Loucy (cell line): ENCODE measurements around the gene FAM120C.

Experiments used
- H2AFZ ChIP-seq: fragments of 200-600 bp; sonication (generic); 2 replicates; pipeline ENCODE4 v1.6.0; 2016; ENCODE audit warnings: antibody characterized with exemption, mild to moderate bottlenecking, low read length, moderate library complexity
- H3F3A ChIP-seq: fragments of 200-600 bp; 2 replicates; pipeline ENCODE4 v1.6.0; 2016; ENCODE audit warnings: antibody characterized with exemption, low read depth, mild to moderate bottlenecking
- H3K27me3 ChIP-seq: fragments of 200-600 bp; sonication (generic); 2 replicates; pipeline ENCODE4 v1.6.1; 2014; ENCODE audit warnings: low read length, mild to moderate bottlenecking; ENCODE audit not compliant: insufficient read depth, poor library complexity, severe bottlenecking
- H3K36me3 ChIP-seq: fragments of 200-600 bp; sonication (generic); 2 replicates; pipeline ENCODE4 v1.6.1; 2016; ENCODE audit warnings: low read length; ENCODE audit not compliant: insufficient read depth
- H3K4me1 ChIP-seq: fragments of 200-600 bp; sonication (generic); 2 replicates; pipeline ENCODE4 v1.5.1; 2014; ENCODE audit warnings: low read length, mild to moderate bottlenecking; ENCODE audit not compliant: insufficient read depth, poor library complexity, severe bottlenecking
- H3K4me2 ChIP-seq: fragments of 200-600 bp; sonication (generic); 2 replicates; pipeline ENCODE4 v1.6.0; 2014; ENCODE audit warnings: antibody characterized with exemption, low read length, low read depth, mild to moderate bottlenecking; ENCODE audit not compliant: poor library complexity, severe bottlenecking
- H3K4me3 ChIP-seq: fragments of 200-600 bp; sonication (generic); 2 replicates; pipeline ENCODE4 v1.5.1; 2014; ENCODE audit warnings: low read length, mild to moderate bottlenecking, mixed read lengths; ENCODE audit not compliant: poor library complexity, severe bottlenecking
- H3K79me2 ChIP-seq: fragments of 200-600 bp; sonication (generic); 2 replicates; pipeline ENCODE4 v1.6.1; 2014; ENCODE audit warnings: low read length; ENCODE audit not compliant: insufficient read depth
- H3K9ac ChIP-seq: fragments of 200-600 bp; sonication (generic); 2 replicates; pipeline ENCODE4 v1.6.0; 2014; ENCODE audit warnings: mild to moderate bottlenecking, low read depth, low read length, moderate library complexity; ENCODE audit not compliant: poor library complexity, severe bottlenecking
- H3K9me2 ChIP-seq: fragments of 200-600 bp; sonication (generic); replicated peaks from 2 replicates; pipeline ENCODE4 v1.6.1; 2016; ENCODE audit warnings: low read depth, low read length, mixed read lengths
- H3K9me3 ChIP-seq: fragments of 200-600 bp; sonication (generic); 2 replicates; pipeline ENCODE4 v1.6.1; 2014; ENCODE audit warnings: mild to moderate bottlenecking, antibody characterized with exemption, low read length, low read depth; ENCODE audit not compliant: insufficient read depth
- H4K20me1 ChIP-seq: fragments of 200-600 bp; sonication (generic); 2 replicates; pipeline ENCODE4 v1.6.0; 2014; ENCODE audit warnings: antibody characterized with exemption, low read length, mild to moderate bottlenecking; ENCODE audit not compliant: insufficient read depth, poor library complexity, severe bottlenecking
- CTCF ChIP-seq: fragments of 200-600 bp; sonication (generic); conservative IDR thresholded peaks from 2 replicates; pipeline ENCODE4 v1.5.1; 2014; ENCODE audit warnings: mild to moderate bottlenecking, antibody characterized with exemption, low read length
- EZH2phosphoT487 ChIP-seq: fragments of 200-600 bp; IDR thresholded peaks from 2 replicates; pipeline ENCODE4 v1.6.1; 2018; ENCODE audit warnings: antibody characterized with exemption, mild to moderate bottlenecking, moderate library complexity, borderline replicate concordance

Gene FAM120C

GRCh38 chrX:54182864-54183613 lies at the start of gene FAM120C:
FAM120C (minus strand) TSS chrX:54183254; CDS start chrX:54183198, 56 bp downstream.
- Histone ChIP-seq H3K27me3 (peaks cover 5% of the 10 kb centered on the region), H3K9ac (peak within 1 kb of the TSS; percentile 84), H3K9me3 (no peaks in the 10 kb centered on the region), H2AFZ (peak within 1 kb of the TSS; percentile 85), H3K36me3 (no peaks in the 10 kb centered on the region), H3K4me3 (peak within 1 kb of the TSS; percentile 89), H3K9me2 (no peaks in the 10 kb centered on the region), H4K20me1 (peaks cover 41% of the 10 kb centered on the region), H3K79me2 (peaks cover 48% of the 10 kb centered on the region), H3K4me1 (peaks cover 10% of the 10 kb centered on the region), H3F3A (no peaks in the 10 kb centered on the region), H3K4me2 (peak within 1 kb of the TSS; percentile 83)
- TF ChIP-seq EZH2phosphoT487 (no peak), CTCF (no peak)

GRCh38 chrX:54230435-54231148 lies 47.5 kb upstream of the FAM120C start:
- Histone ChIP-seq H3K36me3 (no peaks in the 10 kb centered on the region), H3K4me1 (no peaks in the 10 kb centered on the region), H3K79me2 (no peaks in the 10 kb centered on the region), H3K9me3 (no peaks in the 10 kb centered on the region), H3F3A (no peaks in the 10 kb centered on the region), H3K9ac (no peak overlapping the region), H3K4me2 (no peak overlapping the region), H2AFZ (no peak overlapping the region), H3K9me2 (no peaks in the 10 kb centered on the region), H3K27me3 (no peaks in the 10 kb centered on the region), H4K20me1 (no peaks in the 10 kb centered on the region), H3K4me3 (no peak overlapping the region)
- no peak for TF ChIP-seq EZH2phosphoT487
- no peak for TF ChIP-seq CTCF

GRCh38 chrX:54223581-54223980 lies 40.5 kb upstream of the FAM120C start:
- no peaks in the 10 kb centered on the region for H3K9me3 ChIP-seq
- no peaks in the 10 kb centered on the region for H3K79me2 ChIP-seq
- no peaks in the 10 kb centered on the region for H4K20me1 ChIP-seq
- no peaks in the 10 kb centered on the region for H3K9me2 ChIP-seq
- no peaks in the 10 kb centered on the region for H3K36me3 ChIP-seq
- H3K27me3 ChIP-seq = no peaks in the 10 kb centered on the region
- no peak overlapping the region for H3K9ac ChIP-seq
- H3F3A ChIP-seq = no peaks in the 10 kb centered on the region
- no peak overlapping the region for H3K4me2 ChIP-seq
- no peak overlapping the region for H2AFZ ChIP-seq
- no peaks in the 10 kb centered on the region for H3K4me1 ChIP-seq
- TF ChIP-seq EZH2phosphoT487 (no peak), CTCF (no peak)
- no peak overlapping the region for H3K4me3 ChIP-seq
